Glomerular endothelial cell (primary cell): ENCODE measurements around the gene AFF3. TPM values are rescaled to one million over a fixed set of nuclear protein-coding genes. Genes with fewer than 3 reads are reported as not detected.

ENCODE experiments used
- DNase-seq: peaks from one replicate; pipeline ENCODE4 v3.0.0-alpha.2; 2011; ENCODE audit warnings: low read depth, low spot score; ENCODE audit errors: extremely low read depth
- total RNA-seq: library from RNA; depleted of rRNA; stranded (reverse); fragments of >200 nt; gene quantifications from 2 replicates; pipeline ENCODE4 v1.2.3, GENCODE V29; 2015

The AFF3 gene
- total RNA-seq, 1 donor from 2014 or later, result 4.6 TPM

GRCh38 chr2:99841749-99842148, 300.6 kb downstream of the AFF3 start:
- no peak for DNase-seq

- DNase-seq, result no peak
Observed at GRCh38 chr2:99840831-99841230, 301.6 kb downstream of the AFF3 start.

- DNase-seq, result no peak
Observed at GRCh38 chr2:99836690-99837605, 305.4 kb downstream of the AFF3 start.

GRCh38 chr2:99834426-99834825, 308.0 kb downstream of the AFF3 start:
- no peak for DNase-seq

- DNase-seq, result no peak
Observed at GRCh38 chr2:99833586-99834201, 308.7 kb downstream of the AFF3 start.

- no peak for DNase-seq
Observed at GRCh38 chr2:99832926-99833325, 309.5 kb downstream of the AFF3 start.

GRCh38 chr2:99831772-99832171, 310.6 kb downstream of the AFF3 start:
- no peak for DNase-seq

- DNase-seq, result no peak
Observed at GRCh38 chr2:99827296-99827999, 314.9 kb downstream of the AFF3 start.

GRCh38 chr2:99825630-99826029, 316.8 kb downstream of the AFF3 start:
- no peak for DNase-seq

GRCh38 chr2:99824758-99825157, 317.6 kb downstream of the AFF3 start:
- DNase-seq, result no peak

- no peak for DNase-seq
Observed at GRCh38 chr2:99822474-99823207, 319.7 kb downstream of the AFF3 start.

- no peak for DNase-seq
Observed at GRCh38 chr2:99821984-99822383, 320.4 kb downstream of the AFF3 start.

- peak; percentile 27 for DNase-seq
Observed at GRCh38 chr2:99821572-99821971, 320.8 kb downstream of the AFF3 start.

- no peak for DNase-seq
Observed at GRCh38 chr2:99821039-99821438, 321.4 kb downstream of the AFF3 start.

- no peak for DNase-seq
Observed at GRCh38 chr2:99819766-99820165, 322.6 kb downstream of the AFF3 start.

GRCh38 chr2:99818842-99819241, 323.5 kb downstream of the AFF3 start:
- DNase-seq, result peak; percentile 37

GRCh38 chr2:99816908-99817307, 325.5 kb downstream of the AFF3 start:
- DNase-seq, result no peak

- DNase-seq, result no peak
Observed at GRCh38 chr2:99812426-99812825, 330.0 kb downstream of the AFF3 start.

- DNase-seq, result no peak
Observed at GRCh38 chr2:99811544-99811943, 330.8 kb downstream of the AFF3 start.

- no peak for DNase-seq
Observed at GRCh38 chr2:99810225-99810624, 332.2 kb downstream of the AFF3 start.
